Activated T-helper 17 cell treated with anti-CD3 and anti-CD28 coated beads, Interleukin-2, amount 50 U/mL, for 72 hours (primary cell): ENCODE measurements around the gene BCL11A. TPM values are rescaled to one million over a fixed set of nuclear protein-coding genes. Genes with fewer than 3 reads are reported as not detected.

Experiments used
- ATAC-seq: fragments of 150-1000 bp; cut with Tn5 transposase; replicated peaks from 2 replicates; pipeline ENCODE4 v1.10.0; 2021; ENCODE audit warnings: mild to moderate bottlenecking, moderate library complexity
- H3K27ac Mint-ChIP-seq: one replicate; pipeline ENCODE4 v1.8.0; 2022; ENCODE audit warnings: mixed read lengths
- H3K27me3 Mint-ChIP-seq: one replicate; pipeline ENCODE4 v1.8.0; 2022; ENCODE audit warnings: mixed read lengths
- H3K36me3 Mint-ChIP-seq: one replicate; pipeline ENCODE4 v1.8.0; 2022; ENCODE audit warnings: low read depth, mild to moderate bottlenecking, mixed read lengths
- H3K4me1 Mint-ChIP-seq: one replicate; pipeline ENCODE4 v1.8.0; 2022; ENCODE audit warnings: mixed read lengths
- H3K4me3 Mint-ChIP-seq: one replicate; pipeline ENCODE4 v1.8.0; 2022; ENCODE audit warnings: mild to moderate bottlenecking, mixed read lengths
- H3K9me3 Mint-ChIP-seq: one replicate; pipeline ENCODE4 v1.8.0; 2022; ENCODE audit warnings: mixed read lengths
- total RNA-seq, 2 donors: library from RNA; stranded (reverse); gene quantifications; one replicate each; pipeline ENCODE4 v1.2.3, GENCODE V29; 2022

BCL11A gene
- total RNA-seq, 2 donors from 2014 or later, result 0.90 TPM; not detected in 1

- Mint-ChIP-seq H3K36me3 (no peaks in the 10 kb centered on the region), H3K9me3 (no peaks in the 10 kb centered on the region), H3K4me1 (no peaks in the 10 kb centered on the region), H3K4me3 (no peak overlapping the region), H3K27me3 (peaks cover 13% of the 10 kb centered on the region), H3K27ac (no peak overlapping the region)
- no peak for ATAC-seq
Observed at GRCh38 chr2:60476206-60476954, 77.1 kb downstream of the BCL11A start.

- H3K27me3 Mint-ChIP-seq, result peaks cover 7% of the 10 kb centered on the region
- no peak for ATAC-seq
Observed at GRCh38 chr2:60475123-60475830, 78.2 kb downstream of the BCL11A start.

GRCh38 chr2:60474301-60474700 lies 79.2 kb downstream of the BCL11A start:
- no peaks in the 10 kb centered on the region for H3K36me3 Mint-ChIP-seq
- no peaks in the 10 kb centered on the region for H3K4me1 Mint-ChIP-seq

More at GRCh38 chr2:60475123-60475830, 78.2 kb downstream of the BCL11A start:
- Mint-ChIP-seq H3K4me1 (no peaks in the 10 kb centered on the region), H3K9me3 (no peaks in the 10 kb centered on the region), H3K36me3 (no peaks in the 10 kb centered on the region), H3K27ac (no peak overlapping the region), H3K4me3 (no peak overlapping the region)

GRCh38 chr2:60473546-60473945 lies 79.9 kb downstream of the BCL11A start:
- no peak overlapping the region for H3K4me3 Mint-ChIP-seq
- ATAC-seq, result no peak
- peaks cover 3% of the 10 kb centered on the region for H3K27me3 Mint-ChIP-seq
- no peak overlapping the region for H3K27ac Mint-ChIP-seq
- H3K9me3 Mint-ChIP-seq, result no peaks in the 10 kb centered on the region
- no peaks in the 10 kb centered on the region for H3K4me1 Mint-ChIP-seq
- no peaks in the 10 kb centered on the region for H3K36me3 Mint-ChIP-seq

More at GRCh38 chr2:60474301-60474700, 79.2 kb downstream of the BCL11A start:
- no peak for ATAC-seq
- Mint-ChIP-seq H3K9me3 (no peaks in the 10 kb centered on the region), H3K27me3 (peaks cover 7% of the 10 kb centered on the region), H3K27ac (no peak overlapping the region), H3K4me3 (no peak overlapping the region)

GRCh38 chr2:60472663-60473289 lies 80.7 kb downstream of the BCL11A start:
- Mint-ChIP-seq H3K27me3 (peaks cover 3% of the 10 kb centered on the region), H3K4me1 (no peaks in the 10 kb centered on the region), H3K36me3 (no peaks in the 10 kb centered on the region), H3K27ac (no peak overlapping the region), H3K4me3 (no peak overlapping the region), H3K9me3 (no peaks in the 10 kb centered on the region)
- ATAC-seq, result no peak

GRCh38 chr2:60472041-60472440 lies 81.4 kb downstream of the BCL11A start:
- H3K36me3 Mint-ChIP-seq, result no peaks in the 10 kb centered on the region
- no peak overlapping the region for H3K4me3 Mint-ChIP-seq
- ATAC-seq, result no peak
- H3K4me1 Mint-ChIP-seq, result no peaks in the 10 kb centered on the region
- H3K27me3 Mint-ChIP-seq, result peaks cover 3% of the 10 kb centered on the region
- H3K9me3 Mint-ChIP-seq, result no peaks in the 10 kb centered on the region
- no peak overlapping the region for H3K27ac Mint-ChIP-seq

GRCh38 chr2:60470340-60470739 lies 83.1 kb downstream of the BCL11A start:
- no peaks in the 10 kb centered on the region for H3K9me3 Mint-ChIP-seq
- no peaks in the 10 kb centered on the region for H3K36me3 Mint-ChIP-seq
- H3K4me1 Mint-ChIP-seq, result no peaks in the 10 kb centered on the region
- ATAC-seq, result no peak
- H3K4me3 Mint-ChIP-seq, result no peak overlapping the region
- no peak overlapping the region for H3K27ac Mint-ChIP-seq
- peaks cover 3% of the 10 kb centered on the region for H3K27me3 Mint-ChIP-seq

GRCh38 chr2:60469536-60470317 lies 83.7 kb downstream of the BCL11A start:
- Mint-ChIP-seq H3K27ac (no peak overlapping the region), H3K4me1 (no peaks in the 10 kb centered on the region), H3K36me3 (no peaks in the 10 kb centered on the region), H3K4me3 (no peak overlapping the region), H3K27me3 (peaks cover 3% of the 10 kb centered on the region), H3K9me3 (no peaks in the 10 kb centered on the region)
- no peak for ATAC-seq

GRCh38 chr2:60468382-60469085 lies 84.9 kb downstream of the BCL11A start:
- ATAC-seq, result no peak
- H3K4me3 Mint-ChIP-seq, result no peak overlapping the region
- no peak overlapping the region for H3K27ac Mint-ChIP-seq
- peaks cover 3% of the 10 kb centered on the region for H3K27me3 Mint-ChIP-seq
- no peaks in the 10 kb centered on the region for H3K36me3 Mint-ChIP-seq
- no peaks in the 10 kb centered on the region for H3K9me3 Mint-ChIP-seq
- no peaks in the 10 kb centered on the region for H3K4me1 Mint-ChIP-seq

GRCh38 chr2:60466161-60466702 lies 87.2 kb downstream of the BCL11A start:
- Mint-ChIP-seq H3K36me3 (no peaks in the 10 kb centered on the region), H3K9me3 (no peaks in the 10 kb centered on the region), H3K4me3 (no peak overlapping the region), H3K27ac (no peak overlapping the region), H3K27me3 (peaks cover 4% of the 10 kb centered on the region), H3K4me1 (no peaks in the 10 kb centered on the region)
- no peak for ATAC-seq

- no peaks in the 10 kb centered on the region for H3K36me3 Mint-ChIP-seq
- H3K4me3 Mint-ChIP-seq, result no peak overlapping the region
- H3K27me3 Mint-ChIP-seq, result peaks cover 4% of the 10 kb centered on the region
- no peak overlapping the region for H3K27ac Mint-ChIP-seq
- H3K9me3 Mint-ChIP-seq, result no peaks in the 10 kb centered on the region
- no peak for ATAC-seq
- no peaks in the 10 kb centered on the region for H3K4me1 Mint-ChIP-seq
Observed at GRCh38 chr2:60465736-60466135, 87.7 kb downstream of the BCL11A start.

GRCh38 chr2:60463249-60463648 lies 90.2 kb downstream of the BCL11A start:
- Mint-ChIP-seq H3K27ac (no peak overlapping the region), H3K27me3 (peaks cover 4% of the 10 kb centered on the region), H3K4me1 (no peaks in the 10 kb centered on the region), H3K36me3 (no peaks in the 10 kb centered on the region), H3K9me3 (no peaks in the 10 kb centered on the region), H3K4me3 (no peak overlapping the region)
- ATAC-seq, result no peak

- Mint-ChIP-seq H3K36me3 (no peaks in the 10 kb centered on the region), H3K27ac (no peak overlapping the region), H3K4me1 (no peaks in the 10 kb centered on the region), H3K4me3 (no peak overlapping the region), H3K27me3 (peaks cover 4% of the 10 kb centered on the region), H3K9me3 (no peaks in the 10 kb centered on the region)
- ATAC-seq, result no peak
Observed at GRCh38 chr2:60461421-60462108, 91.9 kb downstream of the BCL11A start.
